GM19438 (cell line): Measurements from ENCODE around the gene CABYR.
"Not testable (repeated sequence)": the region's sequence is repeated elsewhere in the genome, so short reads cannot be mapped to it uniquely, and the experiment has no call there.

Experiments
- ATAC-seq: cut with Tn5 transposase; IDR thresholded peaks from one replicate; pipeline ENCODE4 v1.9.1; 2021; ENCODE audit warnings: low read depth; ENCODE audit not compliant: unreplicated experiment

The CABYR gene

GRCh38 chr18:24126155-24126961 lies 12.5 kb upstream of the CABYR start:
- no peak for ATAC-seq

- ATAC-seq, result no peak
These were observed 11.1 kb upstream of the CABYR start for GRCh38 chr18:24127735-24128134.

GRCh38 chr18:24128700-24129099 lies 10.2 kb upstream of the CABYR start:
- ATAC-seq, result no peak

- no peak for ATAC-seq
These were observed 8.4 kb upstream of the CABYR start for GRCh38 chr18:24130494-24130893.

GRCh38 chr18:24136967-24137373 lies 1.9 kb upstream of the CABYR start:
- no peak for ATAC-seq

GRCh38 chr18:24138409-24138788 lies 463 bp upstream of the CABYR start:
- peak; percentile 6 for ATAC-seq

GRCh38 chr18:24140697-24141096 lies 1.8 kb downstream of the CABYR start:
- no peak for ATAC-seq

GRCh38 chr18:24142376-24142775 lies 3.5 kb downstream of the CABYR start:
- ATAC-seq, result no peak

GRCh38 chr18:24149591-24149990 lies 10.7 kb downstream of the CABYR start:
- not testable (repeated sequence) for ATAC-seq

GRCh38 chr18:24153397-24153796 lies 14.5 kb downstream of the CABYR start:
- no peak for ATAC-seq

GRCh38 chr18:24157855-24158254 lies 19.0 kb downstream of the CABYR start:
- no peak for ATAC-seq

GRCh38 chr18:24160086-24160485 lies 21.2 kb downstream of the CABYR start:
- ATAC-seq, result no peak

- no peak for ATAC-seq
These were observed 22.4 kb downstream of the CABYR start for GRCh38 chr18:24161304-24161703.

- no peak for ATAC-seq
These were observed 29.6 kb downstream of the CABYR start for GRCh38 chr18:24168496-24168895.

GRCh38 chr18:24170360-24170759 lies 31.5 kb downstream of the CABYR start:
- ATAC-seq, result no peak

- ATAC-seq, result no peak
These were observed 35.1 kb downstream of the CABYR start for GRCh38 chr18:24173997-24174396.

GRCh38 chr18:24176727-24177416 lies 38.0 kb downstream of the CABYR start:
- peak; percentile 85 for ATAC-seq

- no peak for ATAC-seq
These were observed 38.8 kb downstream of the CABYR start for GRCh38 chr18:24177499-24178133.

- ATAC-seq, result no peak
These were observed 41.2 kb downstream of the CABYR start for GRCh38 chr18:24180048-24180447.

- ATAC-seq, result no peak
These were observed 42.9 kb downstream of the CABYR start for GRCh38 chr18:24181806-24182205.

- no peak for ATAC-seq
These were observed 46.9 kb downstream of the CABYR start for GRCh38 chr18:24185805-24186204.

- no peak for ATAC-seq
These were observed 48.2 kb downstream of the CABYR start for GRCh38 chr18:24187049-24187448.
